Measurements from ENCODE around the gene MPPE1.

MPPE1 gene

DNA sequence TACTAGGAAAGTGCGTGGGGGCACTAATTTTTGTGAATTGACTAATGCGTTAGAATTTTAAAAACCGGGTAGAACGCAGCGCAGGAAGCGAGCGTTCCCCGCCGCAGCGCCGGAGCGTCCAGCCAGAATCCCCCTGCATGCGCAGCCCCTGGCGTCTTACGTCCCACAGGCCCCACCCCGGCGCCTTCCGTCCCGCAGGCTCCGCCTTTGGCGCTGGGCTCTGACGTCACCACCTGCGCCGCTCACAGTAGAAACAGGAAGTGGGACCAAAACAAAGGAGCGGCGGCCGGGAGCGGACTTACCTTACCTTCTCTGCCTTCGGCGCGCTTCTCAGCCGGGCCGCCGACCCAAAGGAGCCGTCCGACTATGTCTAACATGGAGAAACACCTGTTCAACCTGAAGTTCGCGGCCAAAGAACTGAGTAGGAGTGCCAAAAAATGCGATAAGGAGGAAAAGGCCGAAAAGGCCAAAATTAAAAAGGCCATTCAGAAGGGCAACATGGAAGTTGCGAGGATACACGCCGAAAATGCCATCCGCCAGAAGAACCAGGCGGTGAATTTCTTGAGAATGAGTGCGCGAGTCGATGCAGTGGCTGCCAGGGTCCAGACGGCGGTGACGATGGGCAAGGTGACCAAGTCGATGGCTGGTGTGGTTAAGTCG, 56.8 kb downstream of the MPPE1 start, which contains the start of gene CHMP1B:
Gene CHMP1B, plus strand, starts transcription at position 268 of the 660 bp plus-strand sequence. Its CDS starts 99 bp downstream, at position 367.
- peak; percentile 93 for DNase-seq

DNA sequence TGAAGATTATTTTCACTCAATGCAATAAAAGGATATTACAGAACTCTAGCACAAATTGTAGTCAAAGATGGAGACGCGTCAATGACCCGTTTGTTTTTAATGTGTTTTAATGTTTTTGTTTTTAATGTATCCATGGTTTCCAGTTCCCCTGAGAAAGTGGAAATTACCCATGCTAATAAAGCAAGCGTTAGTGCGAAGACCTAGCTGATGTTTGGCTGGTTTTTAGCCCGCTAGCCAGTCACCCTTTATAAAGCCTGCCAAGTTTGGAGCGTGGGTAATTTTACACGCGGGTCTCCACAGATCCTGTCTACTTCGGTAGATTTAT, 57.3 kb downstream of the MPPE1 start:
- no peak for DNase-seq

DNA sequence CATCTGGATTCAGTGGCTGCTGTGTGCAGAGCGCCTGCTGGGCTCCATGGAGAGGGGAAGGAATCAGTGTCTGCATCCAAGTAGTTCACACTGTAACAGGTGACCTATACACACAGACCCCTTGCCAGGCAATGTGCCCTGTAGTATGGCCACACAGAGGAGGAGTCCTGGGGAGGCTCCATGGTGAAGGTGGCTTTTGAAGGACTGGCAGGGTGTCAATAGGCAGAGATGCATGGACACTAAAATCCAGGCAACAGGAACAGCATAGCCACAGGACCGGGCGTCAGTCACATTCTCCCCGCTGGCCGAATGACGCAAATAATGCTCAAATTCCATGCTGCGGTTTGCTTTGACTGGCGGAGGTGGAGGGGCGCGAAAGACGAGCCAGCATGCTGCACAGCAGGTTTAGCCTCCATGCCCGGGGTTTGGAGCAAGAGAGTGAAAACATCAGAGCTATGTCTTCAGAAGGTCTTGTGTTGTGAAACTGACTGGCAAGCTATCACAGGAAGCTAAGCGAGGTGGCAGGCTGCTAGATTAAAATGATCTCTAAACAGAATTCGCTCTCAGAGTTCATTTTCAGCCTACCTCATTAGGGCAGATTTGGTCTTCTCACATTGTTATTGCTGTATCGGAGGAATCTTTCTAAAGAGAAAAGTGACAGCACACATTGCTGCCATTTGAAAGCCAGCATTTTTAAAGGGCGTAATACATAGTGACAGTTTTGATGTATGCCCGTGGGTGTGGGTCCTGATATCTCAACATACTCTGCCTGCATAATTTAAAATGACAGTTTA, 58.1 kb downstream of the MPPE1 start:
- no peak for DNase-seq

DNA sequence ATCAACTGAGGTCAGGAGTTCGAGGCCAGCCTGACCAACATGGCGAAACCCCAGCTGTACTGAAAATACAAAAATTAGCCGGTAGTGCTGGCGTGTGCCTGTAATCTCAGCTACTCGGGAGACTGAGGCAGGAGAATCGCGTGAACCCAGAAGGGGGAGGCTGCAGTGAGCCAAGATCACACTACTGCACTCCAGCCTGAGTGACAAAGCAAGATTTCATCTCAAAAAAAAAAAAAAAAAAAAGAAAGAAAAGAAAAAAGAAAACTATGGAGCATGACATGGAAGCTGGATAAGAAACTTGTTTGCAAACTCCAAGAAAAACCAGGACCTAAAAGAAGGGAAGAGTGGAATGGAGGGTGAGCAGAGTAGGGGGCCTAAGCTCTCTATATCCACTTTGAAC, 58.8 kb downstream of the MPPE1 start:
- DNase-seq = no peak

DNA sequence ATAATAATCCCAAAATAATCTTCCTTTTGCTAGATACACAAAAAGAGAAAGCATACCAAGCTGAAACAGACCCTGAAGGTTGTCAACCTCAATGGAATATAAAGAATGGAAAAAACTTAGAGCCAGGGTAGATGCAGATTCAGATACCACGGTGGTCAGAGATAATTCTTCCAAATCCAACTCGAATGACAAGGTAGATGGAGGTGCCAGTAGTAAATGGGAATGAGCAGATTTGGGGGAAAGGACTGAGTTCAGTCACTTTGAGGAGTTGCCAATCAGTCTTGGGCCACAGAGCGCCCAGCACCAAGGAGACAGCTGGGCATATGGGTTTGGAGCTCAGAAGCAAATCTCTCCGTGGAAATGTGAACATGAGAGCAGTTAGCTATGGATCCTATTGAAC, 60.3 kb downstream of the MPPE1 start:
- DNase-seq = no peak

DNA sequence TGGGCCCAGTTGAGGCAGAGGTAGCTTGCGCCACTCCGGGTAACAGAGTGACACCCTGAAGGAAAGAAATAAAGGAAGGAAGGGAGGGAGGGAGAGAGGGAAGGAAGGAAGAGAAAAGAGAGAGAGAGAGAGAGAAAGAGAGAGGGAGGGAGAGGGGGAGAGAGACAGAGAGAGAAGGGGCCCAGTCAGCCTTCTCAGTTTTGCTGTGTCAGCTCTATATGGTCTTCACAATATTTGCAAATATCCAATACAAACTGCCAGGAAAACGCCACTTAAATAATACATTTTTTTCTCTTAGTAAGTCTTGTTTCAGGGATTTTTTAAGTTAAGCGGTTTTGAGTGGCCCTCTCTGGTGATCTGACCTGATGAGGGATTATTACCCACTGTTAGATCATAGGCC, 62.5 kb downstream of the MPPE1 start:
- DNase-seq = no peak

DNA sequence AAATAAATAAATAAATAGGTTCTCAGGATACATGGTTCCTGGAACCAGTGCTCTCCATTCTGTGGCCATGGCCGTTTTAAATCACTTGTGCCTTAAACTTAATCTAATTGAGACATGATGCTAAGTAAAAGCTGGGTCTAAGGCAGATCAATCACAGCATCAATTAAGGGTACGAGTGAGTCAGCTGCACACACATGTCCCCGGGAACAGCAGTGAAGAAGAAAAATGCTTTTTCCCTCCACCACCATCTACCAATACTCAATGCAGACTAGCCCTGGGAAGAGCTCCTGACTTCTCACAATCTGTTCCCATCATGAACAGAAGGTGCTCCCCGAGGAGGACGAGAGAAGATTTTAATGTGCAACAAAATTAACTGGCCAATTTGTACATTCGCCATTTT, 63.7 kb downstream of the MPPE1 start:
- DNase-seq = no peak

DNA sequence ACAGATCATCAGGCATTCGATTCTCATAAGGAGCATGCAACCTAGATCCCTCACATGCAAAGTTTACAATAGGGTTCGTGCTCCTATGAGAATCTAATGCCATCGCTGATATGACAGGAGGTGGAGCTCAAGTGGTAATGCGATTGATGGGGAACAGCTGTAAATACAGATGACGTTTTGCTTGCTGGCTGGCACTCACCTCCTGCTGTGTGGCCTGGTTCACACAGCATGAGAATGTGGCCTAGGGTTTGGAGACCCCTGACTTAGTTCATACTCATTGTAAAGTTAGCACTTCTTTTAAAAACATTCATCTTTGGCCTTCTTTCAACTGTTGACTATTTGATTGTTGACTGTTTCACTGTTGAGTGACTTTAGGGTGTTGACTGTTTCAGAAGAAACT, 65.6 kb downstream of the MPPE1 start:
- no peak for DNase-seq

DNA sequence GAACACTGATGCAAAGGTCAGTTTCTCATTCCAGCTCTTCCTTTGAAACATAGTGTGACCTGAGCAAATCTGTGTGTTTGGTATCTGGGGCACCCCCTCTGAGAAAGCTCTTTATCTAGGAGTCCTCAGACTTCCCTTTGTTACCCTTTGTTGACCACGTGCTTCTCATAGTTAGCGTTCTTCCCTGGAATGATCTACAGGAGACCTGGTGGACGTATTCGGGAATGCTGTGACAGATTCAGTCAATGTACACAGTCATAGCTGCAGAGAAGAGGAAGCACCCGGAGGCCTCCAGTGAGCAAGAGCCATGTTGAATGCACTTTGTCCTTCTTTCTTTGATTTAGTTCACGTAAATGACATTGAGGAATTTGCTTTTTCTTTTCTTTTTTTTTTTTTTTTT, 67.6 kb downstream of the MPPE1 start:
- no peak for DNase-seq

DNA sequence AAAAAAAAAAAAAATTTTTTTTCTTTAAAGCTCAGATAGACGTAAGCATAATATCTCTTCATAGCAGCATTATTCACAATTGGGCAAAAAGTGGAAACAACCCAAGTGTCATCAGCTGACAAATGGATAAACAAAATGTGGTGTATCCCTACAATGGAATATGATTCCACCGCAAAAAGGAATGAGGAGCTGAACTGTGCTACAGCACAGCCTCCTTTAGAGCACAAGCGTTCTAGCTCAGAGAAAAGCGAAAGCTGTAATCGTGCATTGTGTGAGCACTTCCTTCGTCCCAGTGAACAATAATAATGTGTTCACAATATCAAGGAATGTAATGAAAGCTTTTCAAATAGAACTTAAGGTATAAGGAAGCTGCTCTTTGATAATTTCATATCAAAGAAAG, 68.6 kb downstream of the MPPE1 start:
- no peak for DNase-seq

DNA sequence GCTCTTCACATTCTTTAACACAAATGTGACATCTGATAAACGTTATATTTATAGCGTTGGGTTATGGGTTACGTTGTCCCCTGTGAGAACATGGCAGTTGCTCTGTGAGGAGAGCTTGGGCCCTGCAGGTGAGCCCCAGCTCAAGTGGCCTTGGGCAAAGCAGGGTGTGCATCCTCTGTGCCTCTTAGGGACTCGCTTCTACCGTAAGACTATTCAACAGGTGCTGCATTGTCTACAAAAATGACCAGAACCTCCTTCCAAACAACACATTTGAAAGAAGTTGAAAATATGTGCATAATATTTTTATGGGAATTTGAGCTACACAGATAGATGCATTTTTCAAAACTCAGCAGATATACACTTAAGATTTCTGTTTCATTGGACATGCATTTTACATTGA, 73.3 kb downstream of the MPPE1 start:
- DNase-seq = no peak
